ENCODE data around the gene ACR. TPM values are rescaled to one million over a fixed set of nuclear protein-coding genes. Genes with fewer than 3 reads are reported as not detected.
"Not testable (repeated sequence)": the region's sequence is repeated elsewhere in the genome, so short reads cannot be mapped to it uniquely, and the experiment has no call there.

ACR gene
- polyA plus RNA-seq, 5 donors: 0.26 to 0.54 (median 0.37) TPM

- no peak for DNase-seq
Observed at GRCh38 chr22:50732681-50733080, 5.3 kb upstream of the ACR start.

GRCh38 chr22:50733521-50734342 is 4.3 kb upstream of the ACR start:
- no peak for DNase-seq

- DNase-seq: no peak
Observed at GRCh38 chr22:50734343-50734771, 3.6 kb upstream of the ACR start.

DNA sequence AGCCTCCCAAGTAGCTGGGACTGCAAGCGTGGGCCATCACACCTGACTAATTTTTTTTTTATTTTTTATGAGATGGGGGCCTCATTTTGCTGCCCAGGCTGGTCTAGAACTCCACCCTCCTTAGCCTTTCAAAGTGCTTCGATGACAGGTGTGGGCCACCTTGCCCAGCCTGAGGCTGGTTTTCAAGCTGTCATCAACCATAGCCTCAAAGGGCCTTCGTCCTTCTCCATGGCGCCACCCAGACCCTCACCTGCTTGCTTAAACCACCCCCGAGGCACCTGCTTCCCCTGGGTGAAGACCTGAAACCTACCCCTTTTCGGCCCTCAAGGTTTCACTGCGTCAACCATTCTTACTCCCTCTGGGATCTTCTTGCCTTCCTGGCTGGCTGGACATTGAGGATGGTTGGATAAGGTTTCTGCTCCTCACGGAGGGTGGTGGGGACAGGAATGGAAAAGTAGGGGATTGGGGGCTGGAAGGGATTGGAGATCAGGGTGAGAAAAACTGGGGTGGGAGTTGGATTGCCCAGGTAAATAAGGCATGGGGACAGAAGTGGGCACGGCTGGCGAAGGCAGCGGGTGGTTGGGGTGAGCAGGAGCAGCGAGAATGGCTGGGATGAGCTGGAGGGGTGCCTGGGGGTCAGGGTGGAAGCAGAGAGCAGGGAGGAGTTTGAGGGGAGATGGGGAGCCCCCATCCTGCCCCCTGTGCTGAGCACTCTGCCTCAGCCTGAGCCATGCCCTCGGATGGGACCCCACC is 2.8 kb upstream of the ACR start:
- DNase-seq: no peak

DNA sequence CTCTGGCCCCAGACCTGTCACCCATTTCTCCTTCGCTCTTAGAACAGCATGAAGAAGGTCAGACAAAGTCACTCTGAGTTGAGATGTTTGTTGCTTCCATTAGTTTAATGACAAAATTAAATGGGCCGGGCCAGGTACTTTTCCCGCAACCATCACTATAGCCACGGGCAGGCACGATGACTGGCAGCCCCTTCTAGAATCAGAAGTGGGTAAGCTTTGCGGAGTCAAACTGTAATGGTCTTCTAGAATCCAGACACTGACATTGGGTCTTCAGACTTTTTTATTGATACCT is 2.3 kb upstream of the ACR start:
- DNase-seq: no peak

GRCh38 chr22:50738649-50739227 is 734 bp downstream of the ACR start:
- no peak for DNase-seq

GRCh38 chr22:50739279-50739691 is 1.3 kb downstream of the ACR start:
- no peak for DNase-seq

DNA sequence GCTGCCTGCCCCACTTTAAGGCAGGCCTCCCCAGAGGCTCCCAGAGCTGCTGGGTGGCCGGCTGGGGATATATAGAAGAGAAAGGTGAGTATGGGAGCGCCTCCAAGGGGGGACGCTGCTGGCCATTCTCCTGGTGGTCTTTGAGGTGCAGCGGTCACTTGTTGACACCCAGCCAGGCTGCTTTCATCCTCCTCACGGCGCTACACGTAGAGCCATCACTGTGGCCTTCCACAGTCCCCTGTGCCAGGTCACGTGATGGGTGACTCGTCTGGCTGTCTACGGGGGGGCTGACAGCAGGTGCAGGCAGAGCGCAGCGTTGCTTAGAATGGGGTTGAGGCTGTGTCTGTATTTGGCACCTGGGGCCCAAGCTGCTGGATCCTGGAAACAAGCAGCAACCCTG is 1.9 kb downstream of the ACR start:
- DNase-seq: no peak

DNA sequence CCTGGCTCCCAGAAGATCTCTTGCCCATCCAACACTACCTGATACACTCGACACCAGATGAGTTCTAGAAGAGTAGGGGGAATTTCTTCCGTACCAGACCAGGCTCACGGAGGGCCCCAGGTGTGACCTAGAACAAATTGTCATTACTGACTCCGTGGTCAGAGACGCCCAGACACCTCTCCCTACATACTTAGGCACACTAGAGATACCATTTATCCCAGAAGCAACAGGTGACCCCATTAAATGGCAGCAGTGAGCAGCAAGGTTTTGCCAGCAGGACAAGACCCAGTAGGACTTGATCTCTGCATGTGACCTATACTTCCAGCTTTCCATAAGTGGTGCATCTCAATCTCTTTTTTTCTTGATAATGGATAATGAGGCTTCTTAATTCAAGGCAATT is 2.7 kb downstream of the ACR start:
- DNase-seq: not testable (repeated sequence)

- DNase-seq: not testable (repeated sequence)
Observed at GRCh38 chr22:50744424-50744823, 6.4 kb downstream of the ACR start.

GRCh38 chr22:50747521-50747920 is 9.5 kb downstream of the ACR start:
- DNase-seq: not testable (repeated sequence)

DNA sequence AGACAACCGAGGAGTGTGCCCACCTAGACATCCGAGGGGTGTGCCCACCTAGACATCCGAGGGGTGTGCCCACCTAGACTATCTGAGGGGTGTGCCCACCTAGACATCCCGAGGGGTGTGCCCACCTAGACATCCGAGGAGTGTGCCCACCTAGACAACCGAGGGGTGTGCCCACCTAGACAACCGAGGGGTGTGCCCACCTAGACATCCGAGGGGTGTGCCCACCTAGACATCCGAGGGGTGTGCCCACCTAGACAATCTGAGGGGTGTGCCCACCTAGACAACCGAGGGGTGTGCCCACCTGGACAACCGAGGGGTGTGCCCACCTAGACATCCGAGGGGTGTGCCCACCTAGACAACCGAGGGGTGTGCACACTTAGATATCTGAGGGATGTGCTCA is 10.6 kb downstream of the ACR start:
- DNase-seq: not testable (repeated sequence)

- DNase-seq: not testable (repeated sequence)
Observed at GRCh38 chr22:50749302-50750074, 11.5 kb downstream of the ACR start.

DNA sequence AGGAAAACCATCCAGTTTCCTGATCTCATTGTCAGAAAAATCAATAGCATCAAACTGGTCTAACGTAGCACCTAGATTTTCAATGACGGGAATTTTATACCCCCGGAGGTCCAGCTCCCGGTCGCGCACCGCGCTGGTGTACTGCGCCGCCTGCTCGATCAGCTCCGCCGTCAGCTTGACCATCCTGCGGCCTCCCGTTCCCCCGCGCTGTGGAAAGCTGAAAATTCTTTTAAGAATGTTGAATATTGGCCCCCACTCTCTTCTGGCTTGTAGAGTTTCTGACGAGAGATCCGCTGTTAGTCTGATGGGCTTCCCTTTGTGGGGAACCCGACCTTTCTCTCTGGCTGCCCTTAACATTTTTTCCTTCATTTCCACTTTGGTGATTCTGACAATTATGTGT is 17.2 kb downstream of the ACR start:
- DNase-seq: not testable (repeated sequence)

DNA sequence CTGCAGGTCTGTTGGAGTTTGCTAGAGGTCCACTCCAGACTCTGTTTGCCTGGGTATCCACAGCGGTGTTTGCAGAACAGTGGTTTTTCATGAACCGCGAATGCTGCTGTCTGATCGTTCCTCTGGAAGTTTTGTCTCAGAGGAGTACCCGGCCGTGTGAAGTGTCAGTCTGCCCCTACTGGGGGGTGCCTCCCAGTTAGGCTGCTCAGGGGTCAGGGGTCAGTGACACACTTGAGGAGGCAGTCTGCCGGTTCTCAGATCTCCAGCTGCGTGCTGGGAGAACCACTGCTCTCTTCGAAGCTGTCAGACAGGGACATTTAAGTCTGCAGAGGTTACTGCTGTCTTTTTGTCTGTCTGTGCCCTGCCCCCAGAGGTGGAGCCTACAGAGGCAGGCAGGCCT is 18.4 kb downstream of the ACR start:
- DNase-seq: not testable (repeated sequence)

- peak in 1 of 2 donors; percentile 2 for DNase-seq
Observed at GRCh38 chr22:50756949-50757491, 19.0 kb downstream of the ACR start.

- not testable (repeated sequence) for DNase-seq
Observed at GRCh38 chr22:50759597-50760341, 21.8 kb downstream of the ACR start.

- DNase-seq: not testable (repeated sequence)
Observed at GRCh38 chr22:50761829-50762228, 23.8 kb downstream of the ACR start.

GRCh38 chr22:50764288-50764687 is 26.3 kb downstream of the ACR start:
- DNase-seq: not testable (repeated sequence)

- DNase-seq: peak; percentile 15
Observed at GRCh38 chr22:50775132-50775531, 37.1 kb downstream of the ACR start.

DNA sequence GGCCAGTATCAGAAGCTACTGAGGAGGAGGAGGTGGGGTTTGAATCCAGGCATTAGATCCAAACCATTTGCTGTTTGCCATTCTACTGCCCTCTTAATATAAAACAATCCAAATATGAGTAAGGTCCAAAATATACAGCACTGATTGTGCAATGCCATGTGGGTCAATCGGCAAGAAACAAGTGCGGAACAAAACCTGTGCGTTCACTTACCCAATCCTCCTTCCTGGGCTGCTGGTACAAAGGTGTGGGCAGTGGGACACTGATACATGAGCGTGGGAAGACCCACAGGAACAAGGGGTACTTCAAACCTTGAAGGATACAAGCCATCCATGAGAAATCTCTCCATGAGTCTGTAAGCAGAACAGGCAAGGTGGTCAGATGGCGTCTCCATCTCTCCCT is 39.6 kb downstream of the ACR start:
- DNase-seq: not testable (repeated sequence)
